D721Med (cell line): ENCODE results near the gene ANTKMT.
"Not testable (repeated sequence)": the region's sequence is repeated elsewhere in the genome, so short reads cannot be mapped to it uniquely, and the experiment has no call there.

Experiments used
- DNase-seq: peaks from one replicate; pipeline ENCODE4 v3.0.0; 2011; ENCODE audit warnings: low spot score; ENCODE audit not compliant: insufficient read length
- FAIRE-seq: peaks from 2 replicates; lab custom pipeline; 2011; peaks lifted over from hg19 to GRCh38; lab: Jason Lieb, UNC
- TF ChIP-seq, protein P1 (sequence below): IDR thresholded peaks from 2 replicates; pipeline ENCODE4 v1.5.1; 2012; ENCODE audit warnings: mild to moderate bottlenecking, control low read depth; ENCODE audit not compliant: insufficient read depth; ENCODE audit errors: missing control alignments

The ANTKMT gene

DNA sequence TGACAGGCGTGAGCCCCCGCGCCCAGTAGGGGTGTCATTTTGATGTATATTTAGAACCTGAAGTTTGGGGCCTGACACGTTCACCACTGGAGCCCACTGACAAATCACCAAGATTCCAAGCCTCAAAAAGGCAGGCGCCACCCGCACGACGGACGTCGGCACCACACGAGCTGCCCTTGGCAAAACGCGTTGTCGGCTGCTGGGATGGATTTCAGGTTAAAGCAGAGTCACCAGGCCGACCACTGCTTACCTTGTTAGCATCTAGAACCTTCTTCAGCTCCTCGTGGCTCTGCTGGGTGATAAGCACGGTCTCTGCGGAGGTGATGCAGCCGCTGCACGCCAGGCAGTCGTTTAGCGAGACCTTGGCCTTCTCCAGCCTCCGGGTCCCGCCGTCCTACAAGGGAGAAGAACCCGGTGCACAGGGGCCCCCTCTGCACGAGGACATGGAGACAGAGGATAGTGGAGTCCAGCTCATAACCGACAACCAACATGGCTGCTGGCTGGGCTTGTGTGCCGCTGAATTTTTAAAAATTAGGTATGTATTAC is 16.1 kb downstream of the ANTKMT start:
- no peak for FAIRE-seq
- TF ChIP-seq, protein P1, sequence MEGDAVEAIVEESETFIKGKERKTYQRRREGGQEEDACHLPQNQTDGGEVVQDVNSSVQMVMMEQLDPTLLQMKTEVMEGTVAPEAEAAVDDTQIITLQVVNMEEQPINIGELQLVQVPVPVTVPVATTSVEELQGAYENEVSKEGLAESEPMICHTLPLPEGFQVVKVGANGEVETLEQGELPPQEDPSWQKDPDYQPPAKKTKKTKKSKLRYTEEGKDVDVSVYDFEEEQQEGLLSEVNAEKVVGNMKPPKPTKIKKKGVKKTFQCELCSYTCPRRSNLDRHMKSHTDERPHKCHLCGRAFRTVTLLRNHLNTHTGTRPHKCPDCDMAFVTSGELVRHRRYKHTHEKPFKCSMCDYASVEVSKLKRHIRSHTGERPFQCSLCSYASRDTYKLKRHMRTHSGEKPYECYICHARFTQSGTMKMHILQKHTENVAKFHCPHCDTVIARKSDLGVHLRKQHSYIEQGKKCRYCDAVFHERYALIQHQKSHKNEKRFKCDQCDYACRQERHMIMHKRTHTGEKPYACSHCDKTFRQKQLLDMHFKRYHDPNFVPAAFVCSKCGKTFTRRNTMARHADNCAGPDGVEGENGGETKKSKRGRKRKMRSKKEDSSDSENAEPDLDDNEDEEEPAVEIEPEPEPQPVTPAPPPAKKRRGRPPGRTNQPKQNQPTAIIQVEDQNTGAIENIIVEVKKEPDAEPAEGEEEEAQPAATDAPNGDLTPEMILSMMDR: no peak
- no peak for DNase-seq

DNA sequence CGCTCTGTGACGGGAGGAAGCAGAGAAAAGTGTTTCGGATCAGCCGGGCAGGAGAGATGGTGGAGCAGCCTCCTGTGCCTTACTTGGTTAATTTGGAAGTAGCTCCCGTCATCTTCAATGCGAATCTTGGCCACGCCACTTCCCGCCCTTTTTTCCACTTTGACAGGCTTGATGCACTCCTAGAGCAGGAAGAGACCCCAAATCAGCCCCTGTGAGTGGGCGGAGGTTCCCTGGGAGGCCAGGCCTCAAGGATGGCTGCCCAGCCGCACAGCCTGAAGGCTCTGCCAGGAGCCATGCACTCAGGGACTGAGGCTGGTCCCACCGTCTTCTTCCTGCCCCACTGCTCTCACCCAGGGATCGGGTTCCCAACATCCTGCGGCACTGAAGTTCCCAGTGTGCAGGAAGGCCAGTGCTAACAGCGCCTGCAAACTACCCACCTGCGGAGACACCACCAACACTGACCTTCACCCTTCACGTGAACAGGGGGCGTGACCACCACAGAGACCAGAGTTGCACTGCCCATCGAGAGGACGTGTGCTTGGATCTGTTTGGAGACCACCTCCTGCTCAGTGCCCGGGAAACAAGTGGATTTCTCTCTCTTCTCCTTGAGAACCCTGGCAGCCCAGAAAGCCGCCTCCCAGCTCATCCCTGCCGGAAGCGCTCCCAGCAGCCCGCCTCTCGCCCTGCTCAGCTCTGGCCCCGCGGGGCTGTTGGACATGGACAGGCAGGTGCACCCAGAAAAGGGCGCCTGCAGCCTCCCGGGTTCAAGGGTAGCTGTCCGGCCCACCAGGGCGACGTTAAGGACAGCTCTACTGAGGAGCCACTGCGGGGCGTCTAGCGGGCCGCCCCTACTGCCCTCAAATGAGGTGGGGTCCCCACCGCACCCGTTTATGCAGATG is 18.9 kb downstream of the ANTKMT start:
- no peak for DNase-seq
- FAIRE-seq: no peak
- TF ChIP-seq, protein P1: no peak

DNA sequence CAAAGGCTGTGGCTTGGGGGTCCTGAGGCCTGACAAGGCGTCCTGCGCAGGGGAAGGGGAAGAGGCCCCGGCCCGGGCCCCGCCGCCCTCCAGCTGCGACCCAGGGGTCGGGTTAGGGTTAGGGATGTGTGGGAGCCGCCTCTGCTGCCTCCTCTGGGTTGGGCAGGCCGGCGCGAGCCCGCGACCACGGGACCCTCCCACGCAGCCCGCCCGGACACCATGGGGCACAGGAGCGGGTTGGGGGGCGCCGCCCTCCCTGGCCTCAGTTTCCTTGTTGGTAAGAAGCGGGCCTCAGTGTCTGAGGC is 19.5 kb downstream of the ANTKMT start:
- DNase-seq (no peak), FAIRE-seq (no peak)
- TF ChIP-seq, protein P1: no peak

DNA sequence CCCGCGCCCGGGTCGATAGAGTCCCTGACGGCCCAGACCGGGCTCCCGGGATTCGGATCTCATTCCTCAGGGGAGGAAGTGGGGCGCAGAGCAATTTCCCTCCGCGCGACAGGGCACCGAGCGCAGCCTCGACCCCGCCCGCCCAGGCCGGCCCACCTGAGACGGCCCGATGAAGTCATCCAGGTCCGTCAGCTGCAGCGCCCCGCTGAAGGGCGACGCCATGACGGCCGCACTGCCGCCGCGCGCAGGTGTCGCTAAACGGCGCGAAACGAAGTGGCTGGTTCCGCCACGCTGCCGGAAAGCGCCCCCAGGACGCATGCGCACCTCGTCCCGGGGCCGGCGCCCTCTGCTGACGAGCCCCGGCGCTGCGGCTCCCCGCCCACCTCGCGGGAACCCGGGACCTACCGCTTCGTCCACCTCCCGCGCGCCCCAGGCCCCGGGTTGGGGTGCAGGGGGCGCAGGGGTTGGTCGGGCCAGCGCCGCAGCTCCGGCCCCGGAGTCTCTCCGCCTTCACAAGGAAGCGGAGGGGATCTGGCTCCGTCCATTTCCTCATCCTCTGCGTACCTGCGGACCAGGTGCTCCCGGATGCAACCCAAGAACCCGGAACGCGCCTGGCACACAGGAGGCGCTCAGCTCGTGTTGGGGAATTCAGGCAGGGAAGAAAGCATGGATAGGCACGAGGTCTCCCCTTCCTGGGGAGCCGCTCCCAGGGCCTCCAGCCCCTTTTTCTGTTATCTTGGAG is 20.0 kb downstream of the ANTKMT start, which contains the start of gene CIAO3:
Gene CIAO3, minus strand, starts transcription at position 234 of the 742 bp plus-strand sequence. Its CDS starts 12 bp downstream, at position 222.
- no peak for FAIRE-seq
- TF ChIP-seq, protein P1: peak; percentile 68
- peak; percentile 93 for DNase-seq

DNA sequence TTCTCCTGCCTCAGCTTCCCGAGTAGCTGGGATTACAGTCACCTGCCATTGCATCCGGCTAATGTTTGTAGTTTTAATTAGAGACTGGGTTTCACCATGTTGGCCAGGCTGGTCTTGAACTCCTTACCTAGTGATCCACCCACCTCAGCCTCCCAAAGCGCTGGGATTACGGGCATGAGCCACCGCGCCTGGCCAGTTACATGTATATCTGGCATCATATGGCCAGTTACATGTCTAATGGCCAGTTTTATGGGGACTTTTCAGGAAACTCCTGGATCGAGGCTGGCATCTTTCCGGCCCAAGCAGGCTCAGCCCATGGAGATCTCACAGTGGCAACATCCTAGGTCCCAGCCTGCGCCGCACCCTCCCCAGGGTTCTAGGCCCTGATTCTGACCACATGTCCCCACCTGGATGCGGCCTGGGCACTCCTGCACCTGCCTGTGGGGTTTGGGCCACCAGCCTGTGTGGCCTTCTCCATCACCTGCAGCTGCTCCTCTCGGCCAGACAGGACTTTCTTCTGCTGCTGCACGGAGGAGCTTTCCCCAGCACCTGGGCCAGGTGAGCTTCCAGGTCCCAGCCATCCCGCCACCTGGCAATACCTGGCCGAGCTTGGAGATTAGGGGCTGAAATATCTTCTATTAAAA is 21.2 kb downstream of the ANTKMT start:
- no peak for FAIRE-seq
- TF ChIP-seq, protein P1: no peak
- no peak for DNase-seq

DNA sequence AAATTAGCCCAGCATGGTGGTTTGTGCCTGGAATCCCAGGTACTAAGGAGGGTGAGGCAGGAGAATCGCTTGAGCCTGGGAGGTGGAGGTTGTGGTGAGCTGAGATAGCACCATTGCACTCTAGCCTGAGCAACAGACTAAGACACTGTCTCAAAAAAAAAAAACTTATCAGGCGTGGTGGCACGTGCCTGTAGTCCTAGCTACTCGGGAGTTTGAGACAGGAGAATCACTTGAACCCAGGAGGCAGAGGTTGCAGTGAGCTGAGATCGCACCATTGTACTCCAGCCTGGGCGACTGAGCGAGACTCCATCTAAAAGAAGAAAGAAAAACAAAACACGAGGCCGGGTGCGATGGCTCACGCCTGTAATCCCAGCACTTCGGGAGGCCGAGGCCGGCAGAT is 21.9 kb downstream of the ANTKMT start:
- not testable (repeated sequence) for DNase-seq, FAIRE-seq

DNA sequence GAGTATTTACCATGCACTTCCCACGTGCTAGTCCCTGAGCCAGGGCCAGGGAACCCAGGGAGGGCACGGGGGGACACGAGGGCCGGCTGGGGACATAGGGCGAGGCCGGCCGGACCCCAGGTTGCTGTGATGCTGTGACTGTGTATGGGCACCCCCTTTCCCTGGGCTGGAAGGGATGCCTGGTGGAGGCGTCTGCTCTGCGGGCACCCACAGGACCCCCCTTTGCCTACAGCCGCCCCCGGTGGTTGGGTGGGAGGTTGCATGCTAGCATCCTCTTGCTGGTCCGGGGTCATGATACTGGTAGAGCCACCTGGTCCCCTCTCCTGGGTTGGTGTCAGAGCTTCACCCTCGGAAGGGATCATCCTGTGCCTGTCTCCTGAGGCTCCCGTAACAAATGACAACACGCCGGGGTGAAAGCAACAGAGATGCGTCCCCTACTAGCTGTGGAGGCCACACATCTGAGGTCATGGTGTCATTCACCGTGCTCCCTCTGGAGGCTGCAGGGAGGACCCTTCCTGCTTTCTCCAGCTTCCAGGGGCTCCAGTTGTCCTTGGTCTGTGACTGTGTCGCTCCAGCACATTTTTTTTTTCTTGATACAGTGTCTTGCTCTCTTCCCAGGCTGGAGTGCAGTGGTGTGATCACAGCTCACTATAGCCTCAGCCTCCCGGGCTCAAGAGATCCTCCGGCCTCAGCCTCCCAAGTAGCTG is 23.0 kb downstream of the ANTKMT start:
- no peak for FAIRE-seq
- no peak for DNase-seq
- TF ChIP-seq, protein P1: no peak
